HG02885 (cell line): Measurements from ENCODE around the gene CHMP1B.
"Not testable (repeated sequence)": the region's sequence is repeated elsewhere in the genome, so short reads cannot be mapped to it uniquely, and the experiment has no call there.

Experiments used
- ATAC-seq: cut with Tn5 transposase; IDR thresholded peaks from one replicate; pipeline ENCODE4 v1.9.1; 2021; ENCODE audit warnings: mild to moderate bottlenecking; ENCODE audit not compliant: unreplicated experiment, poor library complexity

The CHMP1B gene

DNA sequence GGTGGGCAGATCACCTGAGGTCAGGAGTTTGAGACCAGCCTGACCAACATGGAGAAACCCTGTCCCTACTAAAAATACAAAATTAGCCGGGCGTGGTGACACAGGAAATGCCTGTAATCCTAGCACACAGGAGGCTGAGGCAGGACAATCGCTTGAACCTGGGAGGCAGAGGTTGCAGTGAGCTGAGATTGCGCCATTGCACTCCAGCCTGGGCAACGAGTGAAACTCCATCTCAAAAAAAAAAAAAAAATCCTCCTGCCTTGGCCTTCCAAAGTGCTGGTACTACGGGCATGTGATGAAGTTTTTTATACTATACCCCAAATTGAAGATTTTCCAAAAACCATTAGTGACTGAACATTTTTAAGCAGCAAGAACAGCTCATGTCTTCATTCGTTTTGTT lies 41.2 kb downstream of the CHMP1B start:
- not testable (repeated sequence) for ATAC-seq

DNA sequence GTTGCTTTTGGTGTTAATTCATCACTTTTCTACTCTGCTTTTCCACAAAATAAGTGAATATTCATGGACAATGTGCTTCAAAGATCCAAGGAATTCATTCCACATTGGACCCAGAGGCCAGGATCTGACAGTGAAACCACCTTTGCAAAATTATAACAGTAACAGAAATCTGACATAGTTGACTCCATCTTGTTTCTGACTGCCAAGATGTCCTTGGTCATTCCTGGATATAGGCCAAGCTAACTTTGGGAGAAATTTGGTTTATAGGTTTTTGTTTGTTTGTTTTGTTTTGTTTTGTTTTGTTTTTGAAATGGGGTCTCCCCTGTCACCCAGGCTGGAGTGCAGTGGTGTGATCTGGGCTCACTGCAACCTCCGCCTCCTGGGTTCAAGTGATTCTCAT lies 46.6 kb downstream of the CHMP1B start:
- no peak for ATAC-seq

DNA sequence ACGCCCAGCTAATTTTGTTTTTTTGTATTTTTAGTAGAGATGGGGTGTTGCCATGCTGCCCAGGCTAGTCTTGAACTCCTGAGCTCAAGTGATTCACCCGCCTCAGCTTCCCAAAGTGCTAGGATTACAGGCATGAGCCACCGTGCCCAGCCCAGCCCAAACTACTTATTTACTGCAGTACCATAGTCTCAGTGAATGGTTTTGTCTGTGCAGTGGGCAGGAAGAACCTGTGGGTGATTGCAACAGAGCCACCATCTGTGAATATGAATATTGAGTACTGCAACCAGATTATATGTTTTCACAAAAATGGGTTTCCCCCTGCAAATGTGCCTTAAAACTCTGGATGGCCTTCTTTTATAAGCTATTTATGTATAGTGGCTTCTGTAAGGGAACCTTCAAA lies 47.9 kb downstream of the CHMP1B start:
- no peak for ATAC-seq

DNA sequence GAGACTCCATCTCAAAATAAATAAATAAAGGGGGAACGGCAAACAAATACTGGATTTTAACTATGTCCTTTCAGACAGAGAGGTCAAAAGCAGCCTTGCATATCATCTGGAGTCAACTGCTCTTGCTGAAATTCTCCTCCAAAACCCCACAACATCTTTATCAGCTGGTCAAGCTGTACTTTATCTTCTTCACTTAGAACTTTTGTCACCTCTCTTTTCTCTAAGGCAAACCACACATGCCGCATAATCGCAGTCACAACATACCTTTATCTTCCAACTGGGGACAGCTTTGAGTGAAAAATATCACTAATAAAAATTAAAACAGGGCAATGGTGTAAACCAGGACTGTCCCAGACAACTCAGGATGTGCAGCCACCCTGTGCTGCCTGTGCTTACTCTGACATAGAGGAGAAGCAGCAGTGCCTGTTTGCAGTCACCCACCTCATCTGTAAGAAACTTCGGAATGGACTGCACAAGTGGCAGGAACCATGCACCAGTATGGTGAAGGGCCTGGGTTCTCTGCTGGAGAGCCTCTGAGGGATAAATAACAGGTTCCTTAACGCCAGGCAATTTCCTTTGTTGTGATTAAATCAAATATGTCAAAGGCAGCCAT lies 50.7 kb downstream of the CHMP1B start:
- no peak for ATAC-seq

DNA sequence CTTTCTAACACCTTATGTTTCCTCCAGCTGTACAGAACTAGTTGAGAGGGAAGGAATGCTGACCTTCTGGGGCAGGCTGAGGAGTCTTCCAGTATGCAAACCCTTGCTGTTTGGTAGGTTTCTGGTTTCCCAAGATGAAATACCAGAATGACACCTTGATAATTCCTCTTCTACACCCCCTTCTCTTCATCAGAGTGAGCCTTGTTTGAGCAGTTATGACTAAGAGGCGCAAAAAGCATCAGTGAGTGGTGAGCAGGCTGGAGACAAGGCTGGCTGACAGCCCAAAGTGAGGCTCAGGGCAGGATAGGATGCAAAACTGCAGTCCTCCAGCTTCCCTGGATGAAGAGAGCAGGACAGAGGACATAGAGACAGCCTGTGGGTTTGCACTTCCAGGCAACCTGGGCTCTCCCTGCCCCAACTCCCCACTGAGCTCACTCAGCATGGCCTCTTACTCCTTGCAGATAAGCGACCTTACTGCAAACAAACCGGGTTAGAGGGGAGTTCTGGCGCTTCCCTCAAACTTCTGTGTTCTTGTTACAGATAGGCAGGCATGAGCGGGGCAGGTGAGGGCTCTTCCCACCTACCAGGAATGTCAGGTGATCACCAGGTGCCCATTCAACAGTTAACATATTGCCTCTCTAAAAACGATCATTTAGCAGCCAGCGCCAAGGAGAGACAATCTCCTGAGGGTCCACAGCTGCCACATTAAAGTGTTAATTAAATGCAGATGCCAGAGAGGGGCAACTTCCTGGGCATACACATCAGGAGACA lies 51.5 kb downstream of the CHMP1B start:
- no peak for ATAC-seq
